IMR-90 (cell line): Measurements from ENCODE around the gene TXK. TPM values are rescaled to one million over a fixed set of nuclear protein-coding genes. Genes with fewer than 3 reads are reported as not detected.

Source experiments
- ATAC-seq: fragments of 200-7000 bp; cut with Tn5 transposase; 2 replicates; pipeline ENCODE4 v1.9.1; 2020; ENCODE audit warnings: low read depth, mild to moderate bottlenecking, moderate library complexity
- BruUV-seq: library from RNA; stranded (reverse); fragments of 400-500 nt; replicated peaks from 2 replicates; lab custom pipeline; 2021; lab: Mats Ljungman, UMichigan
- CTCF ChIA-PET: fragments of 300-600 bp; formaldehyde crosslinking; extraction: SDS; loops from one replicate; lab custom pipeline; 2021; ENCODE audit warnings: antibody characterized with exemption; lab: Yijun Ruan, JAX
- POLR2A ChIA-PET: fragments of 300-600 bp; sonication (Branson Sonifier 250); formaldehyde crosslinking; loops from one replicate; lab custom pipeline; 2022; ENCODE audit warnings: antibody characterized with exemption; ENCODE audit not compliant: unreplicated experiment; lab: Charles Lee
- DNase-seq: peaks from one replicate; pipeline ENCODE4 v3.0.0; 2013
- H2AFZ ChIP-seq: replicated peaks from 2 replicates; pipeline ENCODE3; 2013; ENCODE audit warnings: low read length, mild to moderate bottlenecking; ENCODE audit not compliant: poor library complexity
- H2AK5ac ChIP-seq: 2 replicates; pipeline ENCODE4 v1.6.1; 2013; ENCODE audit warnings: low read depth, low read length, inconsistent platforms
- H2AK9ac ChIP-seq: replicated peaks from 2 replicates; pipeline ENCODE3; 2013; ENCODE audit warnings: mild to moderate bottlenecking, low read depth, low read length, moderate library complexity; ENCODE audit not compliant: poor library complexity
- H2BK120ac ChIP-seq: 2 replicates; pipeline ENCODE4 v1.6.1; 2013; ENCODE audit warnings: low read depth, low read length, inconsistent platforms
- H2BK15ac ChIP-seq: 3 replicates; pipeline ENCODE4 v1.6.1; 2013; ENCODE audit warnings: low read depth, low read length, inconsistent platforms
- H2BK20ac ChIP-seq: 2 replicates; pipeline ENCODE4 v1.6.1; 2013; ENCODE audit warnings: low read depth, mild to moderate bottlenecking, inconsistent platforms, low read length, moderate library complexity
- H2BK5ac ChIP-seq: 2 replicates; pipeline ENCODE4 v1.6.1; 2013; ENCODE audit warnings: mild to moderate bottlenecking, low read depth, low read length, inconsistent platforms; ENCODE audit not compliant: poor library complexity, severe bottlenecking
- H3K14ac ChIP-seq: replicated peaks from 2 replicates; pipeline ENCODE4 v1.6.1; 2013; ENCODE audit warnings: low read depth, low read length, inconsistent platforms
- H3K18ac ChIP-seq: 2 replicates; pipeline ENCODE4 v1.6.1; 2013; ENCODE audit warnings: low read depth, low read length, control low read depth
- H3K23ac ChIP-seq: 2 replicates; pipeline ENCODE4 v1.6.1; 2013; ENCODE audit warnings: low read depth, low read length, inconsistent platforms
- H3K27ac ChIP-seq: 2 replicates; pipeline ENCODE4 v1.5.1; 2013; ENCODE audit warnings: mild to moderate bottlenecking, control low read depth, low read length; ENCODE audit not compliant: insufficient read depth
- H3K27me3 ChIP-seq: 2 replicates; pipeline ENCODE4 v1.6.1; 2013; ENCODE audit warnings: low read length; ENCODE audit not compliant: control insufficient read depth, insufficient read depth
- H3K36me3 ChIP-seq: 2 replicates; pipeline ENCODE4 v1.6.1; 2013; ENCODE audit warnings: low read length, mixed read lengths; ENCODE audit not compliant: control insufficient read depth, insufficient read depth
- H3K4ac ChIP-seq: 2 replicates; pipeline ENCODE4 v1.6.1; 2013; ENCODE audit warnings: low read depth, low read length, inconsistent platforms
- H3K4me1 ChIP-seq: 2 replicates; pipeline ENCODE4 v1.6.1; 2013; ENCODE audit warnings: low read length, mixed read lengths; ENCODE audit not compliant: control insufficient read depth, insufficient read depth
- H3K4me2 ChIP-seq: 2 replicates; pipeline ENCODE4 v1.6.1; 2013; ENCODE audit warnings: low read depth, mild to moderate bottlenecking, control low read depth, low read length, moderate library complexity
- H3K4me3 ChIP-seq: 2 replicates; pipeline ENCODE4 v1.5.1; 2013; ENCODE audit warnings: low read depth, mild to moderate bottlenecking, control low read depth, low read length, moderate library complexity; ENCODE audit not compliant: insufficient read depth
- H3K56ac ChIP-seq: 2 replicates; pipeline ENCODE4 v1.6.1; 2013; ENCODE audit warnings: low read length, inconsistent platforms; ENCODE audit not compliant: insufficient read depth; ENCODE audit errors: extremely low read depth
- H3K79me1 ChIP-seq, 2 experiments: 2 replicates each; pipeline ENCODE4 v1.6.1; 2013; ENCODE audit warnings: low read length in 2 of 2, inconsistent platforms in 1 of 2, low read depth in 1 of 2
- H3K9ac ChIP-seq: 2 replicates; pipeline ENCODE4 v1.6.1; 2013; ENCODE audit warnings: low read depth, low read length, control low read depth
- H3K9me1 ChIP-seq: 2 replicates; pipeline ENCODE4 v1.6.1; 2013; ENCODE audit warnings: low read length, inconsistent platforms; ENCODE audit not compliant: insufficient read depth
- H3K9me3 ChIP-seq: 2 replicates; pipeline ENCODE4 v1.6.1; 2013; ENCODE audit warnings: low read length; ENCODE audit not compliant: control insufficient read depth, insufficient read depth
- H4K20me1 ChIP-seq: 2 replicates; pipeline ENCODE4 v1.6.1; 2013; ENCODE audit warnings: low read length, inconsistent platforms; ENCODE audit not compliant: insufficient read depth
- H4K5ac ChIP-seq: 2 replicates; pipeline ENCODE4 v1.6.1; 2013; ENCODE audit warnings: mild to moderate bottlenecking, low read depth, low read length, control low read depth
- H4K8ac ChIP-seq, 2 experiments: 2 replicates each; pipeline ENCODE4 v1.6.1; 2013; ENCODE audit warnings: low read depth in 2 of 2, low read length in 2 of 2, control low read depth in 1 of 2, inconsistent platforms in 1 of 2
- H4K91ac ChIP-seq: 2 replicates; pipeline ENCODE4 v1.6.1; 2013; ENCODE audit warnings: low read depth, low read length, inconsistent platforms; ENCODE audit not compliant: insufficient read depth
- BHLHE40 ChIP-seq: fragments of 150-350 bp; IDR thresholded peaks from 2 replicates; pipeline ENCODE4 v1.6.1; 2016; ENCODE audit warnings: mild to moderate bottlenecking, low read depth, low read length
- CHD1 ChIP-seq: IDR thresholded peaks from 2 replicates; pipeline ENCODE4 v1.6.1; 2012; ENCODE audit warnings: low read depth, low read length, improper control_type of control experiment
- CTCF ChIP-seq: conservative IDR thresholded peaks from 2 replicates; pipeline ENCODE4 v1.5.1; 2012; ENCODE audit warnings: mild to moderate bottlenecking, low read depth, low read length, improper control_type of control experiment
- ELK1 ChIP-seq: fragments of 150-350 bp; IDR thresholded peaks from 2 replicates; pipeline ENCODE4 v1.6.1; 2016; ENCODE audit warnings: low read depth, mild to moderate bottlenecking, low read length, moderate library complexity, borderline replicate concordance
- FOS ChIP-seq: fragments of 150-350 bp; IDR thresholded peaks from 2 replicates; pipeline ENCODE4 v1.6.1; 2016; ENCODE audit warnings: low read depth, low read length
- MAZ ChIP-seq: IDR thresholded peaks from 2 replicates; pipeline ENCODE4 v1.6.1; 2012; ENCODE audit warnings: low read depth, mild to moderate bottlenecking, low read length, improper control_type of control experiment, moderate library complexity, borderline replicate concordance
- MXI1 ChIP-seq: IDR thresholded peaks from 2 replicates; pipeline ENCODE4 v1.6.1; 2012; ENCODE audit warnings: low read depth, mild to moderate bottlenecking, low read length, moderate library complexity, borderline replicate concordance
- NFE2L2 ChIP-seq: fragments of 150-350 bp; IDR thresholded peaks from 2 replicates; pipeline ENCODE4 v1.6.1; 2016; ENCODE audit warnings: low read depth, mild to moderate bottlenecking, low read length
- POLR2A ChIP-seq: IDR thresholded peaks from 2 replicates; pipeline ENCODE4 v1.6.1; 2012; ENCODE audit warnings: mild to moderate bottlenecking, low read depth, low read length
- RAD21 ChIP-seq: IDR thresholded peaks from 2 replicates; pipeline ENCODE4 v1.6.1; 2012; ENCODE audit warnings: low read length, improper control_type of control experiment
- RFX5 ChIP-seq: IDR thresholded peaks from 2 replicates; pipeline ENCODE4 v1.8.0; 2012; ENCODE audit warnings: low read depth, mild to moderate bottlenecking, low read length, moderate library complexity
- SMC3 ChIP-seq: fragments of 150-350 bp; IDR thresholded peaks from 2 replicates; pipeline ENCODE4 v1.6.1; 2016; ENCODE audit warnings: low read depth, mild to moderate bottlenecking, antibody characterized with exemption, low read length, moderate library complexity
- USF2 ChIP-seq: fragments of 150-350 bp; IDR thresholded peaks from 2 replicates; pipeline ENCODE4 v1.6.1; 2017; ENCODE audit warnings: mild to moderate bottlenecking, antibody characterized with exemption, low read length, low read depth
- WGBS, 2 experiments: methylation state at CpG; one replicate each; pipeline versions ENCODE4 v1.1.5 to v1.1.7; 2013; ENCODE audit warnings: missing lambda C conversion rate in 2 of 2; ENCODE audit not compliant: insufficient read length in 1 of 2; ENCODE audit errors: extremely low coverage in 2 of 2; 5-methylcytosine and 5-hydroxymethylcytosine counted together
- dilution Hi-C: fragments of 300-500 bp; cut with HindIII; formaldehyde crosslinking; loops from one replicate; pipeline ENCODE4 v1.14.3; 2018; ENCODE audit warnings: low sequenced_read_pairs; ENCODE audit not compliant: unreplicated experiment
- in situ Hi-C: fragments of 300-500 bp; cut with MboI; formaldehyde crosslinking; loops from 3 replicates; pipeline ENCODE4 v1.14.3; 2019; ENCODE audit warnings: low sequenced_read_pairs, inconsistent platforms, mixed read lengths
- intact Hi-C: fragments of 100-400 bp; cut with micrococcal nuclease; formaldehyde crosslinking; loops from 2 replicates; pipeline ENCODE4 v1.10.0; 2022
- polyA plus RNA-seq, 3 experiments: library from polyadenylated mRNA; depleted of rRNA; stranded (reverse); fragments of >200 nt; gene quantifications; 2 replicates each; pipeline ENCODE4 v1.2.3, GENCODE V29; 2012; ENCODE audit warnings: low replicate concordance in 1 of 3
- total RNA-seq: library from RNA; depleted of rRNA; stranded (reverse); fragments of >200 nt; gene quantifications from 2 replicates; pipeline ENCODE4 v1.2.3, GENCODE V29; 2012

The TXK gene
- total and polyA plus RNA-seq, 2 of the 4 experiments (the other 2 are of a cell fraction), result not detected

DNA sequence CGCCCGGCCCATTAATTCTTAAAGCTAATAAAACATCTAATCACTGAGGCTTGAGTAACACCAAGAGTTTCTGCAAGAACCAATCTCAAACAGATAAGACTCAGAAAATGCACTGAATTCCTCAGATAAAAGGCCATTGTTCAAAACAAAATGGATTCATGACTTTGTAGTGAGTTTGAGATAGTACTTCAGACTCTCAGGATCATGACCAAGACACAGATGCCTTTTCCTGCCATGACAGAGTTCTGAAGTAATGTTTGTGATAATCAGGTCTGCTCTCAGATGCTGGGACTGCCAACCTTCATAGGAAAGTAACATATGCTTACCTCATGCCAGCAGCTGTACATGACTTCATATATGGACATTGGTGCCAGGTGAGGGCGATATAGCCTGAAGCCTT, 62.9 kb downstream of the TXK start:
- Histone ChIP-seq H2AFZ (no peak overlapping the region), H3K9me1 (no peaks in the 10 kb centered on the region), H2AK9ac (no peak overlapping the region), H3K4ac (no peak overlapping the region), H3K36me3 (no peaks in the 10 kb centered on the region), H3K14ac (no peak overlapping the region), H4K5ac (no peak overlapping the region), H3K18ac (no peak overlapping the region), H2AK5ac (no peak overlapping the region), H4K91ac (no peak overlapping the region), H3K27me3 (no peaks in the 10 kb centered on the region; the same call in 1 of the 2 replicates), H3K4me3 (no peak overlapping the region), H2BK120ac (no peak overlapping the region), H3K27ac (no peak overlapping the region), H3K56ac (no peak overlapping the region), H3K79me1 (no peaks in the 10 kb centered on the region), H4K8ac (no peak overlapping the region), H3K9me3 (no peaks in the 10 kb centered on the region), H3K4me2 (no peak overlapping the region), H3K23ac (no peak overlapping the region), H2BK15ac (no peak overlapping the region), H2BK20ac (no peak overlapping the region), H3K4me1 (no peaks in the 10 kb centered on the region), H3K9ac (no peak overlapping the region), H2BK5ac (no peak overlapping the region), H4K20me1 (no peaks in the 10 kb centered on the region)
- no peak for ATAC-seq
- dilution Hi-C loops, result no loop called here
- TF ChIP-seq ELK1 (no peak), CHD1 (no peak), USF2 (no peak), RFX5 (no peak), BHLHE40 (no peak), MXI1 (no peak), NFE2L2 (no peak), FOS (no peak), RAD21 (no peak), SMC3 (no peak), POLR2A (no peak), CTCF (no peak), MAZ (no peak)
- BruUV-seq, result no TSS peak
- ChIA-PET POLR2A (no interaction called here), CTCF (no interaction called here)
- WGBS, 2 experiments, result no CpG with 5 or more reads among the region's 3 CpGs
- intact Hi-C loops, result no loop called here
- in situ Hi-C loops, result no loop called here
- DNase-seq, result no peak
